CD4-positive, alpha-beta T cell treated with Interleukin-2 at 100 ng/mL for 4 hours (primary cell): ENCODE measurements around the gene KRTAP1-4.
"Not testable (repeated sequence)": the region's sequence is repeated elsewhere in the genome, so short reads cannot be mapped to it uniquely, and the experiment has no call there.

ENCODE experiments used
- DNase-seq: peaks from one replicate; pipeline ENCODE4 v3.0.0-alpha.2; 2020; ENCODE audit warnings: low spot score

KRTAP1-4 gene

GRCh38 chr17:41003926-41004325 is 26.1 kb downstream of the KRTAP1-4 start:
- DNase-seq = no peak

DNA sequence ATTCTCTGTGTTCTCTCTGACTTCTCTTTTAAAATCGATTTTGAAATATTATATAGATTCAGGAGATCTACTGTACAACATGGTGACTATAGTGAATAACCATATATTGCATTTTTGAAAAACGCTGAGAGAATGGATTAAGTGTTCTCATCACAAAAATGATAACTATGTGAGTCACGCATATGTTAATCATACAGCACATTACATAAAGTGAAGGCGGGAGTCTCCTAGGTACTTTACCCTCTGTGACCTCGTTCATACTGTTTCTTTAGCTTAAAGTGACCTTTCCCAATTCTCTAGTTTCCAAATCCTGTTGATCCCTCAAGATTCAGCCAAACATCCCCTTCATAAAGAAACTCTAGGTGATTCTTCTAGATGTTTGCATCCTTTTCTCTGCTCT is 27.2 kb downstream of the KRTAP1-4 start:
- no peak for DNase-seq

DNA sequence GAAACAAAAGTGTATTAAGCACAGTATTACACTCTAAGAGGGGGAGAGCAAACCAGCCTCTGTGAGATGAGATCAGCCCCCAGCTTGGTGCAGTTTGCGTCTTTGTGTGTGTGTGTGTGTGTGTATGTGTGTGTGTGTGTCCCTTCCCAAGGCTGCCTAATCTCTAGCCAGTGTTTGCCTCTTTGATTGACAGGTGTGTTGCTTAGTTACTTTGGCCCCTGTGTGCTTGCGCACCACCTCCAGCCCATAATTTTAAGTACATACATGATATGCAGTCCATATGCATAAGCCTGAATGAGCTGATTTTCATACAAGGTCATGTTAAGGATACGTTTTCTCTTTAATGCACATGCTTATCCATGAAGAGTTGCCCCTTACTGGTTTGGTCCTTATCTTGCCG is 28.2 kb downstream of the KRTAP1-4 start:
- no peak for DNase-seq

DNA sequence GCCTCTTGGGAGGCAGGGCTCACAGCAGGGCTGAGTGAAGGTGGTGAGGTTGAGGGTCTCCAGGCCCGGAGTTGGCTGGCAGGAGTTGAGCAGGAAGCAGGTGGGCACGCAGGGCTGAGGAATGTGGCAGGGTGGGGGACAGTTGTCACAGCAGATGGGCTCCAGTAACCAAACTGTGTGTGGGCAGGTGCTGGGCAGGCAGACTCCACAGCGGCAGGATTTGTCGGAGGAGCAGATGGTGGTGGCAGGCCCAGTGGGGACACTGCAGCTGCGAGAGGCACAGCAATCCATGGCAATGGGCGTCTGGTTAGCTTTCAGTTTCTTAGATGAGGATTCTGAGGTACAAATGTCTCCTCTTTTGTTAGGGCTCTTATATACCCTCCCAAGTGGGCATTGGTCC is 30.4 kb downstream of the KRTAP1-4 start, which contains the start of gene KRTAP3-2:
TSS of gene KRTAP3-2 (minus strand) at position 344 of the 400 bp plus-strand sequence. CDS start at position 291, 53 bp downstream.
- not testable (repeated sequence) for DNase-seq

DNA sequence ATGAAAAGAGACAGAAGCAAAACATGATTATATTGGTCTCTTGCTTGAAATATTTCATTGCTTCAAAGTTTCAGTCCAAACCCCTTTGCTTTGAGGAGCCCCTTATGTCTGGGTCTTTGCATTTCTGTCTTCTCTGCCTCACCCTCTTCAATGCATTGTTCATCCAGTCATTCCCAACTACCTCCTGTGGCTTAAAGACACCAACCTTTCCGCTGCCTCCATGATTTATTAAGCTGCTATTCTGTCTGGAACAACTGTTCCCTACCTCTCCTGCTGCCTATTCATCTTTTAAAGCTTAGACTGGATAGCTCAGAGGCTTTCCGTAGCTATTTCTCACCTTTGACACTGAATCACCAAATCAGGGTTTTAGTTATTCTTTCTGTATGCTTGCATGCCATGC is 32.6 kb downstream of the KRTAP1-4 start:
- no peak for DNase-seq

DNA sequence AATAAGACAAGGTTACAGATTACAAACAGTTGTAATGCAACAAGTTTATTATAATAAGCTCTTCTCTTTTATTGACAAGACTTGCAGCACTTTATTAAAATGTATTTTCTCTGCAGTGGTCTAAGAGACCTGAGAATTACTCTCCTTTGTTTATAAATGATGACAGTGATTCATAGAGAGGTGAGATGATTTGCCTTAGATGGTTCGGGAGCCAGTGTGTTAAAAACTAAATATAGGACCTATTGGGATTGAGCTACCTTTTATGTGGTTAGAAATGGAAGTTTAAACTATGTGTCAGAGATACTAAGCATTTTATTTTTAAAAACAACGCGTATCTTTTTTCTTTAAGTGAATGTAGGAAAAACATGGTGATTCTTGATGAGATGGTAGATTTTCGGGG is 33.2 kb downstream of the KRTAP1-4 start:
- no peak for DNase-seq

- no peak for DNase-seq
These were observed 34.9 kb downstream of the KRTAP1-4 start for GRCh38 chr17:40995116-40995515.

- DNase-seq = no peak
These were observed 36.2 kb downstream of the KRTAP1-4 start, which contains the start of gene KRTAP3-3 for GRCh38 chr17:40993839-40994238. KRTAP3-3 (minus strand) TSS chr17:40994164; CDS start chr17:40994097, 67 bp downstream.

- no peak for DNase-seq
These were observed 36.9 kb downstream of the KRTAP1-4 start for GRCh38 chr17:40993084-40993483.

DNA sequence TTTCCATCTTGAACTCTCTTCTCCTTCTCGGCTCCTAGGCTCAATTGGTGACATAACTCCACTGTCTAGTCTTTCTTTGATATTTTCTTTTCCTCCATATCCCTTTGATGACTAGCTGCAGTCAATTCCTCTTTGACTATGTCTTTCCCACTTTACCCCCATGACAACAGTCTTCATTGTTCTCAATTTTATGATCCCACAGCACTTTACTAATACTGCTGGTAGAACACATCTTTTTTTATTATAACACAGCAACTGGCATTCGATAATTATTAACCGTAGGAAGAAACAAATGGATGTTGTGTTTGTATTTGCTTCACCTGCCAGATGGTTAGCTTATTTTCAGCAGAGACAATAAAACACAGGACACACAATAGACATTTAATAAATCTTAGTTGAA is 37.3 kb downstream of the KRTAP1-4 start:
- no peak for DNase-seq

DNA sequence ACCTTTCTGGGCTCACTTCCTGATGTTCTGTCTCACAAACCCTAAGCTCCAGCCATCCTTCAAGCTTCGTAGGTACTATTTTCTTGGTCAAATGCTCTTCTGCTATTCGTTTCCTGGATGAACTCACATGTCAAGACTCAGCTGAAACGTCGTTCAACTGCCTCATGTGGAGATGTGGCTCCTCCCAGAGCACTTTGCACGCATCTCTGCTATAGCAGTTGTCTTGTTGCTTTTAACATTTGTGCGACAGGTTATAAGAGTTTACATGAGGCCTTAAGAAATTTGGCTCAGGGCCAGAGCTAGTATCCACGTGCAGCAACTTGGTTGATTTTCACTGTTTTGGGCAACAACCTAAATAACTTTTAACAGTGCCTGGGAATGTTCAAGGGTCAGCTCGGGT is 43.1 kb downstream of the KRTAP1-4 start:
- no peak for DNase-seq

DNA sequence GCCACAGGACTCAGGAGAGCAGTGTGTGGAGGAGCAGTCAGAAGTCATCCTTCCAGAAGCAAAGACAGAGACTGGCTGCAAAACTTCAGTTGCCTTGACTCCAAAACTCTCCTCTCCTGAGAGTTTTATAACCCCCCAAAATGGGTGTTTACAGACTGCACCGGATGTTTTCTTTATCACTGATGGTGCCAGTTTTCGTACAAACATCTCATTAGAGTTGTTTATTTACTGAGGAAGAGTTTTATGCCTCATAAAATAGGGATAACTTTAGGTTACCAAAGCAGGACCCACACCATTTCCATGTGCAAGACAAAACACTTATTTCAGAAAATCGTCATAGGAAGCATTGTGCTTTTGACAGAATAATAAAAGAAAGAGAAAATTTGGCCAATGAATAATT is 45.8 kb downstream of the KRTAP1-4 start, which contains the start of gene KRT40:
TSS of gene KRT40 (minus strand) at position 101 of the 400 bp plus-strand sequence. CDS start at position 48, 53 bp downstream.
- no peak for DNase-seq

GRCh38 chr17:40981115-40981514 is 48.9 kb downstream of the KRTAP1-4 start:
- DNase-seq = no peak

- DNase-seq = no peak
These were observed 49.4 kb downstream of the KRTAP1-4 start for GRCh38 chr17:40980596-40980995.

- DNase-seq = no peak
These were observed 49.9 kb downstream of the KRTAP1-4 start for GRCh38 chr17:40980117-40980516.
